Stimulated activated naive CD4-positive, alpha-beta T cell treated with Interleukin-2 at 50 U/mL for 16 hours (primary cell): ENCODE measurements around the gene TMC6.
A peak's percentile ranks its signal among the peaks of the same experiment; 100 is the strongest.

Experiments used
- DNase-seq: peaks from one replicate; lab custom pipeline; 2025; lab: John Stamatoyannopoulos, UW

Gene TMC6

GRCh38 chr17:78135858-78136500, 7.4 kb upstream of the TMC6 start:
- no peak for DNase-seq

GRCh38 chr17:78134899-78135385, 6.4 kb upstream of the TMC6 start:
- no peak for DNase-seq

GRCh38 chr17:78133971-78134898, 5.7 kb upstream of the TMC6 start:
- DNase-seq = peak; percentile 72

GRCh38 chr17:78133179-78133951, 4.8 kb upstream of the TMC6 start:
- DNase-seq = peak; percentile 16

- no peak for DNase-seq
Observed at GRCh38 chr17:78132767-78133178, 4.2 kb upstream of the TMC6 start.

GRCh38 chr17:78132084-78132676, 3.6 kb upstream of the TMC6 start:
- DNase-seq = peak; percentile 72

GRCh38 chr17:78131172-78132083, 2.9 kb upstream of the TMC6 start:
- peak; percentile 61 for DNase-seq

- peak; percentile 56 for DNase-seq
Observed at GRCh38 chr17:78130437-78131101, 2.0 kb upstream of the TMC6 start, which contains the start of gene TMC8. Gene TMC8, plus strand, starts transcription at chr17:78130771. Its CDS starts 818 bp downstream, at chr17:78131589.

- no peak for DNase-seq
Observed at GRCh38 chr17:78130090-78130436, 1.5 kb upstream of the TMC6 start.

- peak; percentile 22 for DNase-seq
Observed at GRCh38 chr17:78129351-78130089, 965 bp upstream of the TMC6 start.

GRCh38 chr17:78127888-78128550, 536 bp downstream of the TMC6 start:
- no peak for DNase-seq

GRCh38 chr17:78127239-78127887, 1.2 kb downstream of the TMC6 start:
- peak; percentile 62 for DNase-seq

- no peak for DNase-seq
Observed at GRCh38 chr17:78126895-78127238, 1.7 kb downstream of the TMC6 start.

- DNase-seq = no peak
Observed at GRCh38 chr17:78125976-78126894, 2.3 kb downstream of the TMC6 start.

GRCh38 chr17:78125138-78125913, 3.2 kb downstream of the TMC6 start:
- peak; percentile 21 for DNase-seq

GRCh38 chr17:78124836-78125137, 3.8 kb downstream of the TMC6 start:
- no peak for DNase-seq
